ACC112 (cell line): ENCODE results near the gene FCAR.
"Not testable (repeated sequence)": the region's sequence is repeated elsewhere in the genome, so short reads cannot be mapped to it uniquely, and the experiment has no call there.

ENCODE experiments used
- H2AFZ ChIP-seq: fragments of 200-600 bp; sonication (generic); one replicate; pipeline ENCODE4 v1.6.0; 2017; ENCODE audit warnings: antibody characterized with exemption, low read length; ENCODE audit not compliant: unreplicated experiment
- H3K27ac ChIP-seq: fragments of 200-600 bp; sonication (generic); 2 replicates; pipeline ENCODE4 v1.5.1; 2014; ENCODE audit warnings: low read depth, mild to moderate bottlenecking, antibody characterized with exemption, low read length, moderate library complexity
- H3K27me3 ChIP-seq: fragments of 200-600 bp; sonication (generic); 2 replicates; pipeline ENCODE4 v1.6.1; 2014; ENCODE audit warnings: mild to moderate bottlenecking, antibody characterized with exemption, low read length, moderate library complexity, mixed read lengths; ENCODE audit not compliant: insufficient read depth
- H3K36me3 ChIP-seq: fragments of 200-600 bp; sonication (generic); 2 replicates; pipeline ENCODE4 v1.6.1; 2016; ENCODE audit warnings: mild to moderate bottlenecking, antibody characterized with exemption, low read length, moderate library complexity, mixed read lengths; ENCODE audit not compliant: insufficient read depth
- H3K4me1 ChIP-seq: fragments of 200-600 bp; sonication (generic); one replicate; pipeline ENCODE4 v1.6.1; 2016; ENCODE audit warnings: low read length, mixed read lengths; ENCODE audit not compliant: insufficient read depth, unreplicated experiment, control insufficient read depth
- H3K4me3 ChIP-seq: fragments of 200-600 bp; sonication (generic); 2 replicates; pipeline ENCODE4 v1.5.1; 2014; ENCODE audit warnings: mild to moderate bottlenecking, low read depth, low read length
- H3K79me2 ChIP-seq: fragments of 200-600 bp; sonication (generic); one replicate; pipeline ENCODE4 v1.6.0; 2016; ENCODE audit warnings: low read length; ENCODE audit not compliant: control insufficient read depth, unreplicated experiment, insufficient read depth

FCAR gene

DNA sequence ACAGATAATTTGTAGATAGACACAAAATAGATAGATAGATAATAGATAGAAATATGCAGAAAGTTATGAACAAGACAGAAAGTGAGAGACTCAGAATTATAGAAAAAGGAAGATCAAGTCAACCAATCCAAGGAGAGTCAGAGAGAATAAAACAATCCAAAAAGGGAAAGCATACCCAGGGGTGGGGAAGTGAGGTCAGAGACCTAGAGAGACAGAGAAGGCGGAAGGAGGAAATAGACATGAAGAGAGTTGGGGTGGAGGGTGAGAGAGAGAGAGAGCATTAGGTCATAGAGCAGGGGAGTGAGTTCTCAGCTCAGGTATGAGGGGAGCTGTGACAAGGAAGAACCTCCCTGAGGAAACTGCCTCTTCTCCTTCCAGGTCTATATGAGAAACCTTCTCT, 18.8 kb upstream of the FCAR start:
- not testable (repeated sequence) for H3K27ac ChIP-seq, H2AFZ ChIP-seq, H3K4me1 ChIP-seq

GRCh38 chr19:54858476-54858875, 15.6 kb upstream of the FCAR start:
- H3K36me3 ChIP-seq, H3K4me3 ChIP-seq, H3K27me3 ChIP-seq, H3K4me1 ChIP-seq, H3K27ac ChIP-seq, H3K79me2 ChIP-seq, H2AFZ ChIP-seq: not testable (repeated sequence)

More for the DNA sequence above, 18.8 kb upstream of the FCAR start:
- H3K4me3 ChIP-seq, H3K79me2 ChIP-seq, H3K36me3 ChIP-seq, H3K27me3 ChIP-seq: not testable (repeated sequence)

GRCh38 chr19:54859421-54859820, 14.6 kb upstream of the FCAR start:
- not testable (repeated sequence) for H3K36me3 ChIP-seq, H3K79me2 ChIP-seq, H2AFZ ChIP-seq, H3K27ac ChIP-seq, H3K27me3 ChIP-seq, H3K4me1 ChIP-seq, H3K4me3 ChIP-seq

DNA sequence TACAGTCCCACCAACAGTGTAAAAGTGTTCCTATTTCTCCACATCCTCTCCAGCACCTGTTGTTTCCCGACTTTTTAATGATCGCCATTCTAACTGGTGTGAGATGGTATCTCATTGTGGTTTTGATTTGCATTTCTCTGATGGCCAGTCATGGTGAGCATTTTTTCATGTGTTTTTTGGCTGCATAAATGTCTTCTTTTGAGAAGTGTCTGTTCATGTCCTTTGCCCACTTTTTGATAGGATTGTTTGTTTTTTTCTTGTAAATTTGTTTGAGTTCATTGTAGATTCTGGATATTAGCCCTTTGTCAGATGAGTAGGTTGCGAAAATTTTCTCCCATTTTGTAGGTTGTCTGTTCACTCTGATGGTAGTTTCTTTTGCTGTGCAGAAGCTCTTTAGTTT, 10.6 kb upstream of the FCAR start:
- not testable (repeated sequence) for H3K27ac ChIP-seq, H3K27me3 ChIP-seq, H3K4me3 ChIP-seq, H3K36me3 ChIP-seq, H3K79me2 ChIP-seq, H2AFZ ChIP-seq, H3K4me1 ChIP-seq

DNA sequence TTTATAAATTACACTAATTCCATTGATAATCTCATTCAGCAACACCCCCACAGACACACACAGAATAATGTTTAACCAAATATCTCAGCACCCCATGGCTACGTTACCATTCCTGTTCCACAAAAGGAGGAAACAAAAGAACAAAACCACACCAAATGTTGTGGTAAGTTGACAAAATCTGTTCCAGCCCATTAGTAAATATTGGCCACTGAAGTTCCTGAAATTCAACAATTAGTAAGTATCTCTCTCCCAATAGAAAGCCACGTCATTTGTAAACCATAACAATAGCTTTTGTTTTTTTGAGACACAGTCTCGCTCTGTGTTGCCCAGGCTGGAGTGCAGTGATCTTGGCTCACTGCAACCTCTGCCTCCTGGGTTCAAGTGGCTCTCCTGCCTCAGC, 2.3 kb upstream of the FCAR start:
- H3K79me2 ChIP-seq: no peaks in the 10 kb centered on the region
- no peak overlapping the region for H2AFZ ChIP-seq
- H3K27ac ChIP-seq: no peak overlapping the region
- no peaks in the 10 kb centered on the region for H3K4me1 ChIP-seq
- no peaks in the 10 kb centered on the region for H3K27me3 ChIP-seq
- no peak overlapping the region for H3K4me3 ChIP-seq
- no peaks in the 10 kb centered on the region for H3K36me3 ChIP-seq

GRCh38 chr19:54875506-54875905, 1.5 kb downstream of the FCAR start:
- no peak overlapping the region for H2AFZ ChIP-seq
- H3K36me3 ChIP-seq: no peaks in the 10 kb centered on the region
- H3K27ac ChIP-seq: no peak overlapping the region
- H3K4me3 ChIP-seq: no peak overlapping the region
- no peaks in the 10 kb centered on the region for H3K27me3 ChIP-seq
- no peaks in the 10 kb centered on the region for H3K4me1 ChIP-seq
- H3K79me2 ChIP-seq: no peaks in the 10 kb centered on the region

DNA sequence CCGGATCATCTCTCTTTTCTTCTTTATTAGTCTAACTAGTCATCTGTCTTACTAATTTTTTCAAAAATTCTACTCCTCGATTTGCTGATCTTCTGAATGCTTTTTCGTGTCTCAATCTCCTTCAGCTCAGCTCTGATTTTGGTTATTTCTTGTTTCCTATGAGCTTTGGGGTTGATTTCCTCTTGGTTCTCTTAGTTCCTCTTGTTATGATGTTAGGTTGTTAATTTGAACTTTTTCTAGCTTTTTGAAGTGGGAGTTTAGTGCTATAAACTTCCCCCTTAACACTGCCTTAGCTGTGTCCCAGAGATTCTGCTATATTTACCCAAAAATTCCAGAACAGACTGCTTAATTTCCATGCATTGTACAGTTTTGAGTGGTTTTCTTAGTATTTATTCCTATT, 3.4 kb downstream of the FCAR start:
- Histone ChIP-seq H3K79me2 (no peaks in the 10 kb centered on the region), H3K27me3 (no peaks in the 10 kb centered on the region), H3K27ac (no peak overlapping the region), H3K4me3 (no peak overlapping the region), H2AFZ (no peak overlapping the region), H3K36me3 (no peaks in the 10 kb centered on the region), H3K4me1 (no peaks in the 10 kb centered on the region)

DNA sequence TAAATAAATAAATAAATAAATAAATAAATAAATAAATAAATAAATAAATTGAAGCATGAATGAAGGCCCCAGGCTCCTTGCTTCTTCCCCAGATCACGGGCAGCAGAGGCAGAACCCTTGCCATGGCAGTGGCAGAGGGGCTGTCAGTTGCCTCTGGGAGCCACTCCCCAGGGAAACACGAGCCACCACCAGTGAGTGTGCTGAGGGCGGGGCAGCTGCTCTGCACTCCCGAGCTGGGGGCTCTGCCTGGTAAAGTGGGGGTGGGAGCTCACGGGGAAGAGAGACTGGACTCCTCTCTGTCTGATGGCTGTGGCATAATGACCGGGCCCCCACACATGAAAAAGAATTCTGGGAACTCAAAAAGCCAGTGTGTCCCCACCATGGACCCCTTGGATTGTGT, 7.8 kb downstream of the FCAR start:
- Histone ChIP-seq H3K79me2 (no peaks in the 10 kb centered on the region), H3K36me3 (no peaks in the 10 kb centered on the region), H2AFZ (no peak overlapping the region), H3K27ac (no peak overlapping the region), H3K27me3 (no peaks in the 10 kb centered on the region), H3K4me3 (no peak overlapping the region), H3K4me1 (no peaks in the 10 kb centered on the region)

GRCh38 chr19:54882758-54883157, 8.7 kb downstream of the FCAR start:
- Histone ChIP-seq H3K79me2 (no peaks in the 10 kb centered on the region), H3K36me3 (no peaks in the 10 kb centered on the region), H3K4me1 (no peaks in the 10 kb centered on the region), H3K27ac (no peak overlapping the region), H2AFZ (no peak overlapping the region), H3K4me3 (no peak overlapping the region), H3K27me3 (no peaks in the 10 kb centered on the region)

DNA sequence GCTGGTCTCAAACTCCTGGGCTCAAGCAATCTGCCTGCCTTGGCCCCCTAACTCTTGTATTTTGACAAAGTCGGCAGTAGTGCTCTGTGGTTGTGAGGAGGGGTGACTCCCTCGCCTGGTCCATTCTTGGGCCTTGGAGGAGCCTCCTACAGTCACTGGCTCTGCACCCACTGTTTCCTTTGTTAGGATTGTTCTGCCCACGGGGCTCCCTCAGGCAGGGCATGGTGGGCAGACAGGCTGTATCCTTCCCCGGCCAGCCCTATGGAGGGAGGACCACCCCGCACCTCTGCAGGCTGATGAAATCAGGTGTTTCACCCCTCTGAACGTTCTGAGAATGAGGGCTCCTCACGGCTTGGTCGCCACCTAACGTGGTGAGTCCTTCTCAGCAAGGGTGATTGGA, 9.2 kb downstream of the FCAR start:
- H3K27me3 ChIP-seq: no peaks in the 10 kb centered on the region
- no peaks in the 10 kb centered on the region for H3K4me1 ChIP-seq
- no peaks in the 10 kb centered on the region for H3K36me3 ChIP-seq
- no peak overlapping the region for H2AFZ ChIP-seq
- H3K4me3 ChIP-seq: no peak overlapping the region
- H3K79me2 ChIP-seq: no peaks in the 10 kb centered on the region
- no peak overlapping the region for H3K27ac ChIP-seq

DNA sequence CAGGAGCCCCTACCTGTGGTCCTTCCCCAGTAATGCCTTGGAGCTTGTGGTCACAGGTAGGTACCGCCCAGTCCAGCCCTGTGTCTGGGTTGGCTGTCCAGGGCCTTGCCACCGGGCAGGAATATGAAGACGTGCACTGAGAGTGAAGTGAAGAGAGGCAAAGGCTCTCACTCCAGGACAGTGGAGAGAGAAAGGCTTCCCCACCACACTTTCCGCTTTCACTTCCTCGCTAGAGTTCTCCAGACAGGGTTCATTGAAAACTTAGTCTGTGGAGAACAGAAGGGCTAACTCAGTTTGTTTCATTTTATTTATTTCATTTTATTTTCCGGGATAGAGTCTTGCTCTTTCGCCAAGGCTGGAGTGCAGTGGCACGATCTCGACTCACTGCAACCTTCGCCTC, 14.2 kb downstream of the FCAR start:
- H3K4me1 ChIP-seq: no peaks in the 10 kb centered on the region
- H3K27me3 ChIP-seq: no peaks in the 10 kb centered on the region
- H3K27ac ChIP-seq: no peak overlapping the region
- no peaks in the 10 kb centered on the region for H3K36me3 ChIP-seq
- H2AFZ ChIP-seq: no peak overlapping the region
- H3K79me2 ChIP-seq: no peaks in the 10 kb centered on the region
- H3K4me3 ChIP-seq: no peak overlapping the region

- no peak overlapping the region for H2AFZ ChIP-seq
- no peak overlapping the region for H3K4me3 ChIP-seq
- no peaks in the 10 kb centered on the region for H3K4me1 ChIP-seq
- H3K27ac ChIP-seq: no peak overlapping the region
- no peaks in the 10 kb centered on the region for H3K27me3 ChIP-seq
- H3K36me3 ChIP-seq: no peaks in the 10 kb centered on the region
- no peaks in the 10 kb centered on the region for H3K79me2 ChIP-seq
Measured at GRCh38 chr19:54889566-54889965, 15.5 kb downstream of the FCAR start.
